ENCODE results near the gene ZFAND3. TPM values are rescaled to one million over a fixed set of nuclear protein-coding genes. Genes with fewer than 3 reads are reported as not detected.

ZFAND3 gene
- polyA plus RNA-seq, 1 donor (not counting 4 experiments of a cell fraction or from before 2014, with no cell fraction given), result 19.6 TPM

- Histone ChIP-seq H3K36me3 (ENCODE audit: control insufficient read depth in 2 of 2, extremely low read depth in 1 of 2, insufficient read depth in 2 of 2, low read length in 2 of 2) (peaks cover 0 to 3% of the 10 kb centered on the region in 2 experiments), H3K4me1 (ENCODE audit: control insufficient read depth, extremely low read depth, insufficient read depth, low read length) (no peaks in the 10 kb centered on the region), H3K27me3 (ENCODE audit: control insufficient read depth, extremely low read depth, insufficient read depth, low read length) (no peaks in the 10 kb centered on the region), H3K9me1 (ENCODE audit: control insufficient read depth, extremely low read depth, insufficient read depth, low read length) (peaks cover 4% of the 10 kb centered on the region), H3K79me2 (ENCODE audit: control insufficient read depth, insufficient read depth, low read length) (peaks cover 44% of the 10 kb centered on the region), H3K27ac (ENCODE audit: control insufficient read depth, insufficient read depth, low read length) (no peak overlapping the region), H4K20me1 (ENCODE audit: control insufficient read depth, extremely low read depth, insufficient read depth, low read length) (peaks cover 10% of the 10 kb centered on the region), H3K9me3 (ENCODE audit: control insufficient read depth, low read depth, low read length) (no peaks in the 10 kb centered on the region), H3K4me2 (ENCODE audit: control insufficient read depth, extremely low read depth, insufficient read depth, low read depth, low read length) (no peak overlapping the region), H3K9ac (ENCODE audit: control insufficient read depth, extremely low read depth, insufficient read depth, low read length) (no peak overlapping the region), H3K4me3 (ENCODE audit: control insufficient read depth in 2 of 3, extremely low read depth in 1 of 3, insufficient read depth in 2 of 3, low read depth in 1 of 3, low read length in 3 of 3) (no peak overlapping the region), H2AFZ (ENCODE audit: control insufficient read depth, low read length) (no peak overlapping the region)
- TF ChIP-seq CTCF (optimal IDR thresholded peaks at IDR 0.05 in 1 of 3, IDR thresholded peaks at IDR 0.05 in 1 of 3, conservative IDR thresholded peaks at IDR 0.05 in 1 of 3; ENCODE audit: extremely low read depth in 1 of 3, insufficient read depth in 2 of 3, low read length in 3 of 3) (no peak), EZH2 (IDR thresholded peaks at IDR 0.05; ENCODE audit: low read length) (no peak)
- DNase-seq (ENCODE audit: low read depth, low spot score) (no peak), FAIRE-seq (no peak)
- dilution Hi-C loops (cut with MboI; ENCODE audit: extremely low pct_ligation_motif_present, low sequenced_read_pairs), result no loop called here
Measured at GRCh38 chr6:38016824-38017223, 197.3 kb downstream of the ZFAND3 start.

DNA sequence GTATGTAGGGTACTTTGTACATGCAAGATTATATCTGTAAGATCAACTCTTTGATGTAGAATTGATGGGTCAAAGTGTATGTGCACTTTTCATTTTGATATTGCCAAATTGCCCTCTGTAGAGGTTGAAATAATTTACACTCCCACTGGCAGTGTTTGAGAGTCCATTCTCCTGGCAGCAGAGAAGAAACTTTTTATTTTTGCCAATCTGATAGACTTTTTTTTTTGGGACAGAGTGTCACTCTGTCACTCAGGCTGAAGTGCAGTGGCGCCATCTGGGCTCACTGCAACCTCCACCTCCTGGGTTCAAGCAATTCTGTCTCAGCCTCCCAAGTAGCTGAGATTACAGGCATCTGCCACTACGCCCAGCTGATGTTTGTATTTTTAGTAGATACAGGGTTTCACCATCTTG lies 199.2 kb downstream of the ZFAND3 start:
- DNase-seq (ENCODE audit: low read depth, low spot score), result no peak
- peaks cover 5% of the 10 kb centered on the region for H4K20me1 ChIP-seq (ENCODE audit: control insufficient read depth, extremely low read depth, insufficient read depth, low read length)
- H2AFZ ChIP-seq (ENCODE audit: control insufficient read depth, low read length), result no peak overlapping the region
- no peak overlapping the region for H3K27ac ChIP-seq (ENCODE audit: control insufficient read depth, insufficient read depth, low read length)
- H3K79me2 ChIP-seq (ENCODE audit: control insufficient read depth, insufficient read depth, low read length), result peaks cover 31% of the 10 kb centered on the region
- H3K27me3 ChIP-seq (ENCODE audit: control insufficient read depth, extremely low read depth, insufficient read depth, low read length), result no peaks in the 10 kb centered on the region
- no peak overlapping the region for H3K4me2 ChIP-seq (ENCODE audit: control insufficient read depth, extremely low read depth, insufficient read depth, low read depth, low read length)
- peaks cover 0 to 3% of the 10 kb centered on the region in 2 experiments for H3K36me3 ChIP-seq (ENCODE audit: control insufficient read depth in 2 of 2, extremely low read depth in 1 of 2, insufficient read depth in 2 of 2, low read length in 2 of 2)
- peaks cover 4% of the 10 kb centered on the region for H3K9me1 ChIP-seq (ENCODE audit: control insufficient read depth, extremely low read depth, insufficient read depth, low read length)
- no peaks in the 10 kb centered on the region for H3K9me3 ChIP-seq (ENCODE audit: control insufficient read depth, low read depth, low read length)
- no peak overlapping the region for H3K9ac ChIP-seq (ENCODE audit: control insufficient read depth, extremely low read depth, insufficient read depth, low read length)
- TF ChIP-seq CTCF (optimal IDR thresholded peaks at IDR 0.05 in 1 of 3, IDR thresholded peaks at IDR 0.05 in 1 of 3, conservative IDR thresholded peaks at IDR 0.05 in 1 of 3; ENCODE audit: extremely low read depth in 1 of 3, insufficient read depth in 2 of 3, low read length in 3 of 3) (no peak), EZH2 (IDR thresholded peaks at IDR 0.05; ENCODE audit: low read length) (no peak)
- no peaks in the 10 kb centered on the region for H3K4me1 ChIP-seq (ENCODE audit: control insufficient read depth, extremely low read depth, insufficient read depth, low read length)
- dilution Hi-C loops (cut with MboI; ENCODE audit: extremely low pct_ligation_motif_present, low sequenced_read_pairs), result no loop called here
- FAIRE-seq, result no peak
- H3K4me3 ChIP-seq (ENCODE audit: control insufficient read depth in 2 of 3, extremely low read depth in 1 of 3, insufficient read depth in 2 of 3, low read depth in 1 of 3, low read length in 3 of 3), result no peak overlapping the region

Data from keratinocyte (primary cell).